ENCODE results near the gene KMT5B. TPM values are rescaled to one million over a fixed set of nuclear protein-coding genes. Genes with fewer than 3 reads are reported as not detected.

The KMT5B gene
- 47.3 TPM for total RNA-seq

DNA sequence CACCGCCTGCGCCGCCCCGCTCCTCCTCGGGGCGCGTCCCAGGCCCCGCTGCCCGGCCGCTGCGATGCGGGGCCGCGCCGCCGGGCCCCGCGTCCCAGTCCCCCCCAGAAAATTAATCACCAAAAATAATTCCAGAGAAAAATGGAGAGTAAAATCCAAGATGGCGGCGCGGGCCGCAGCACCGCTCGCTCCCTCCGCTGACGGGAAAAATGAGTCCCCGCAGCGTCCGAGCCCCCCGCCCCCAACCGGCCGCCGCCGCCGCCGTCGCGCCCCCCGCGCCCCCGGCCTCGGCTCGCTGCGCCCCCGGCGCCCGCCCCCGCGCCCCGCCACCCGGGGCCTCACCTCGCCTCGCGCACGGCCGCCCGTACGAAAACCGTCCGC is at the start of gene KMT5B:
TSS of gene KMT5B (minus strand) at position 162 of the 381 bp plus-strand sequence. CDS start 23,220 bp downstream, outside the sequence.

DNA sequence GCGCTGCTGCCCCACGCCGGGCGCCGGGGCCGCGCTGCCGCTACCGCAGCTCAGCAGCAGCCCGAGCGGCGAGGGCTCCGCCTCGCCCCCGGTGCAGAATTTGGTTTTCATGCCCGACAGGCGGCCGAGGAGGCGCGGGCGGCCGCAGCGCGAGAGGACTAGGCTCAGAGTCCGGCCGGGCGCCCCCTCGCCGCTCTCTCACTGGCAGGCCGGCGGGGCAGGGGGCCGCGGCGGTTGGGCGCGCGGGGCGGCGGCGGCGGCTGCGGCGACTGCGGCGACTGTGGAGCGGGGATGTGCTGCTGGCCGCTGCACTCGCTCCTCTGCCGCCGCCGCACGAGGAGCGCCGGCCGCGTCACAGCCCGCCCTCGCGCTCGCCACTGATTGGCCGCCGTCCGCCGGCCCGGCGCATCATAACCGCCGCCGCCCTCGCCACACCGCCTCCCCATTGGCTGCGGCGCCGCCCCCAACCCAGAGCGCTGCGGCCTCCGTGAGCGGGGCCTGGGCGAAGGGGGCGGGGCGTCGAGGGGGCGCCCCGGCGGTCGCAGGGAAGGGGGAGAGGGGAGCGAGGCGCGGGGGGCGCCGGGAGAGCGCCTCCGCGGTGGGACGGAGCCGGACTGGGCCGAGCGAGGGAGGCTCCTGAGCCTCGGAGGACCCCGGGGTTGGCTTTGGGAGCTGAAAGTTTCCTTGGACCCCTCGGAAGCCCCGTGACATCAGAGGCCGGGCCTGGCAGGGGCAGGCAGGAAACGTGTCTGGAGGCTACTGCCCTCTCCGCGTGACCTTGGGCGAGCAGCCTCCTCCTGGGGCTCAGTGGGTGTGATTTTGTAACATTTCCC is 91.8 kb downstream of the KMT5B start, which contains the start of gene CHKA:
TSS of gene CHKA (minus strand) at position 322 of the 833 bp plus-strand sequence. CDS start at position 111, 211 bp downstream.

Other genes with a start within 250 kb of the KMT5B start
- gene UNC93B1, start 209.2 kb downstream of the KMT5B start, total RNA-seq: 21.7 TPM
- gene ALDH3B1, start 203.0 kb downstream of the KMT5B start, total RNA-seq: 4.4 TPM
- gene NDUFS8, start 182.6 kb downstream of the KMT5B start, total RNA-seq: 153 TPM
- gene TCIRG1, start 174.3 kb downstream of the KMT5B start, total RNA-seq: 63.7 TPM
- 40.8 TPM for gene CHKA, start 91.9 kb downstream of the KMT5B start, total RNA-seq
- gene C11orf24, start 58.7 kb upstream of the KMT5B start, total RNA-seq: 17.6 TPM
- gene LRP5, start 99.3 kb upstream of the KMT5B start, total RNA-seq: 72.8 TPM
- gene PPP6R3, start 247.5 kb upstream of the KMT5B start, total RNA-seq: 206 TPM